Kidney tubule cell (primary cell): Measurements from ENCODE around the gene SUN3.
"Not testable (repeated sequence)": the region's sequence is repeated elsewhere in the genome, so short reads cannot be mapped to it uniquely, and the experiment has no call there.

Source experiments
- DNase-seq: peaks from one replicate; pipeline ENCODE4 v3.0.0-alpha.2; 2018; ENCODE audit warnings: low spot score

SUN3 gene

GRCh38 chr7:48031111-48031510, 2.2 kb upstream of the SUN3 start:
- no peak for DNase-seq

GRCh38 chr7:48025624-48026023, 3.3 kb downstream of the SUN3 start:
- peak; percentile 28 for DNase-seq

- DNase-seq: no peak
These were observed 11.2 kb downstream of the SUN3 start for GRCh38 chr7:48017674-48018073.

GRCh38 chr7:48016641-48017040, 12.3 kb downstream of the SUN3 start:
- no peak for DNase-seq

- no peak for DNase-seq
These were observed 17.0 kb downstream of the SUN3 start for GRCh38 chr7:48011951-48012350.

GRCh38 chr7:48011323-48011722, 17.6 kb downstream of the SUN3 start:
- DNase-seq: no peak

- DNase-seq: no peak
These were observed 19.0 kb downstream of the SUN3 start for GRCh38 chr7:48009954-48010353.

GRCh38 chr7:48009257-48009656, 19.6 kb downstream of the SUN3 start:
- no peak for DNase-seq

GRCh38 chr7:48006866-48007265, 22.0 kb downstream of the SUN3 start:
- DNase-seq: no peak

GRCh38 chr7:48004638-48005037, 24.3 kb downstream of the SUN3 start:
- no peak for DNase-seq

- DNase-seq: no peak
These were observed 24.9 kb downstream of the SUN3 start for GRCh38 chr7:48004032-48004431.

GRCh38 chr7:48000164-48000563, 28.7 kb downstream of the SUN3 start:
- DNase-seq: peak; percentile 30

- DNase-seq: no peak
These were observed 29.5 kb downstream of the SUN3 start for GRCh38 chr7:47999413-47999812.

GRCh38 chr7:47992446-47992845, 36.5 kb downstream of the SUN3 start:
- DNase-seq: no peak

- DNase-seq: peak; percentile 75
These were observed 37.1 kb downstream of the SUN3 start for GRCh38 chr7:47991741-47992311.

- no peak for DNase-seq
These were observed 37.6 kb downstream of the SUN3 start for GRCh38 chr7:47991270-47991669.

GRCh38 chr7:47990592-47990991, 38.3 kb downstream of the SUN3 start:
- no peak for DNase-seq

- peak; percentile 80 for DNase-seq
These were observed 39.1 kb downstream of the SUN3 start for GRCh38 chr7:47989607-47990400.

- no peak for DNase-seq
These were observed 40.2 kb downstream of the SUN3 start for GRCh38 chr7:47988496-47989386.

GRCh38 chr7:47982610-47983009, 46.3 kb downstream of the SUN3 start:
- DNase-seq: no peak

GRCh38 chr7:47980648-47981047, 48.3 kb downstream of the SUN3 start:
- not testable (repeated sequence) for DNase-seq

GRCh38 chr7:47979832-47980181, 49.1 kb downstream of the SUN3 start:
- no peak for DNase-seq
